Calu3 (cell line): Measurements from ENCODE around the gene RAP1GAP2. TPM values are rescaled to one million over a fixed set of nuclear protein-coding genes. Genes with fewer than 3 reads are reported as not detected.

Experiments used
- BruUV-seq: library from RNA; stranded (reverse); fragments of 400-500 nt; replicated peaks from 2 replicates; lab custom pipeline; 2021; lab: Mats Ljungman, UMichigan
- CTCF ChIA-PET: fragments of 300-600 bp; sonication (Branson Sonifier 250); formaldehyde crosslinking; loops from one replicate; lab custom pipeline; 2022; ENCODE audit warnings: antibody characterized with exemption; lab: Charles Lee
- DNase-seq: peaks from one replicate; pipeline ENCODE4 v3.0.0; 2022
- H3K27ac Mint-ChIP-seq: one replicate; pipeline ENCODE4 v1.8.0; 2022; ENCODE audit warnings: mixed read lengths; ENCODE audit not compliant: unreplicated experiment
- H3K27me3 Mint-ChIP-seq: one replicate; pipeline ENCODE4 v1.8.0; 2022; ENCODE audit warnings: mixed read lengths; ENCODE audit not compliant: unreplicated experiment
- H3K36me3 Mint-ChIP-seq: one replicate; pipeline ENCODE4 v1.8.0; 2022; ENCODE audit warnings: mild to moderate bottlenecking, moderate library complexity, mixed read lengths; ENCODE audit not compliant: insufficient read depth, unreplicated experiment
- H3K4me1 Mint-ChIP-seq: one replicate; pipeline ENCODE4 v1.8.0; 2022; ENCODE audit warnings: mild to moderate bottlenecking, low read depth, mixed read lengths; ENCODE audit not compliant: unreplicated experiment
- H3K4me3 Mint-ChIP-seq: one replicate; pipeline ENCODE4 v1.8.0; 2022; ENCODE audit warnings: mild to moderate bottlenecking, low read depth, moderate library complexity, mixed read lengths; ENCODE audit not compliant: unreplicated experiment
- H3K9me3 Mint-ChIP-seq: one replicate; pipeline ENCODE4 v1.8.0; 2022; ENCODE audit warnings: low read depth, mixed read lengths; ENCODE audit not compliant: unreplicated experiment
- intact Hi-C: fragments of 100-400 bp; cut with micrococcal nuclease; formaldehyde crosslinking; loops from one replicate; pipeline ENCODE4 v1.10.0; 2022; ENCODE audit not compliant: unreplicated experiment
- total RNA-seq: library from RNA; stranded (reverse); gene quantifications from 2 replicates; pipeline ENCODE4 v1.2.3, GENCODE V29; 2022
- TF ChIP-seq, protein P1 (sequence below): fragments of 200-600 bp; IDR thresholded peaks from one replicate; pipeline ENCODE4 v1.8.0; 2022; ENCODE audit warnings: antibody characterized with exemption; ENCODE audit not compliant: unreplicated experiment

Gene RAP1GAP2
- total RNA-seq, 1 experiment from 2014 or later, result 38.4 TPM

DNA sequence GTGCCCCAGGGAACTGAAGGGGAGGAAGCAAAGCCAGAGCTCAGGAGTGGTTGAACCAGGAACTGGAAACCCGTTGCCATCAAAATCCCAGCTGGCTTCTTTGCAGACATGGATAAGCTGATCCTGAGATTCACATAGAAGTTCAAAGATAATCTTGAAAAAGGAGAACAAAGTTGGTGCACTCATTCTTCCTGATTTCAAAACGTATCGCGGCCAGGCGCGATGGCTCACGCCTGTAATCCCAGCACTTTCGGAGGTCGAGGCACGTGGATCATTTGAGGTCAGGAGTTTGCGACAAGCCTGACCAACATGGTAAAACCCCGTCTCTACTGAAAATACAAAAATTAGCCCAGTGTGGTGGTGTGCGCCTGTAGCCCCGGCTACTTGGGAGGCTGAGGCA is 7.1 kb downstream of the RAP1GAP2 start:
- no peak for DNase-seq
- Mint-ChIP-seq H3K36me3 (no peaks in the 10 kb centered on the region), H3K27ac (no peak overlapping the region), H3K4me3 (no peak overlapping the region), H3K4me1 (no peaks in the 10 kb centered on the region), H3K27me3 (peaks cover 51% of the 10 kb centered on the region), H3K9me3 (no peaks in the 10 kb centered on the region)
- no TSS peak for BruUV-seq
- CTCF ChIA-PET, result no interaction called here
- intact Hi-C loops, result no loop called here
- TF ChIP-seq, protein P1, sequence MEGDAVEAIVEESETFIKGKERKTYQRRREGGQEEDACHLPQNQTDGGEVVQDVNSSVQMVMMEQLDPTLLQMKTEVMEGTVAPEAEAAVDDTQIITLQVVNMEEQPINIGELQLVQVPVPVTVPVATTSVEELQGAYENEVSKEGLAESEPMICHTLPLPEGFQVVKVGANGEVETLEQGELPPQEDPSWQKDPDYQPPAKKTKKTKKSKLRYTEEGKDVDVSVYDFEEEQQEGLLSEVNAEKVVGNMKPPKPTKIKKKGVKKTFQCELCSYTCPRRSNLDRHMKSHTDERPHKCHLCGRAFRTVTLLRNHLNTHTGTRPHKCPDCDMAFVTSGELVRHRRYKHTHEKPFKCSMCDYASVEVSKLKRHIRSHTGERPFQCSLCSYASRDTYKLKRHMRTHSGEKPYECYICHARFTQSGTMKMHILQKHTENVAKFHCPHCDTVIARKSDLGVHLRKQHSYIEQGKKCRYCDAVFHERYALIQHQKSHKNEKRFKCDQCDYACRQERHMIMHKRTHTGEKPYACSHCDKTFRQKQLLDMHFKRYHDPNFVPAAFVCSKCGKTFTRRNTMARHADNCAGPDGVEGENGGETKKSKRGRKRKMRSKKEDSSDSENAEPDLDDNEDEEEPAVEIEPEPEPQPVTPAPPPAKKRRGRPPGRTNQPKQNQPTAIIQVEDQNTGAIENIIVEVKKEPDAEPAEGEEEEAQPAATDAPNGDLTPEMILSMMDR, result no peak

DNA sequence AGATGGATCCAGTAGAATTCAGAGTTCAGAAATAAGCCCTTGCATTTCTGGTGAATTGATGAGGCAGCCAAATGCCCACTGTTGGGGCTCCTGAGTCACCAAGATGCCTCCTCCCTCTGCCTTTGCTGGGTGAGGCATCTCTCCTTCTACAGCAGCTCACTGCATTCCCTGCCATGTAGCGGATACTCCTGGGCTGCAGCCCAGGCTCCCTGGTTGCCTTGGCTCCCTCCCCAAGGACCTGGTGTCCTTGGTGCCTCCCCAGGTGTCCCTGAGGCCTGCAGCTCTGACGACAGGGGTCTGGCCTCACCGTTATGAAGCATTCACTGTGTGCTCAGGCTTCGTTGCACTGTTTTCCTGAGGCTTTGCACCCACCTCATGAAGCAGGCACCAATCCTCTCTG is 7.7 kb downstream of the RAP1GAP2 start:
- no peak for DNase-seq
- CTCF ChIA-PET, result interaction anchor here (0.6 kb wide), 1 partner anchor 314 kb away, joined by 4 read pairs; no protein-coding TSS in a partner anchor
- Mint-ChIP-seq H3K27ac (no peak overlapping the region), H3K9me3 (no peaks in the 10 kb centered on the region), H3K4me3 (no peak overlapping the region), H3K4me1 (no peaks in the 10 kb centered on the region), H3K27me3 (peaks cover 45% of the 10 kb centered on the region), H3K36me3 (no peaks in the 10 kb centered on the region)
- intact Hi-C loops, result no loop called here
- BruUV-seq, result no TSS peak
- TF ChIP-seq, protein P1, result no peak

DNA sequence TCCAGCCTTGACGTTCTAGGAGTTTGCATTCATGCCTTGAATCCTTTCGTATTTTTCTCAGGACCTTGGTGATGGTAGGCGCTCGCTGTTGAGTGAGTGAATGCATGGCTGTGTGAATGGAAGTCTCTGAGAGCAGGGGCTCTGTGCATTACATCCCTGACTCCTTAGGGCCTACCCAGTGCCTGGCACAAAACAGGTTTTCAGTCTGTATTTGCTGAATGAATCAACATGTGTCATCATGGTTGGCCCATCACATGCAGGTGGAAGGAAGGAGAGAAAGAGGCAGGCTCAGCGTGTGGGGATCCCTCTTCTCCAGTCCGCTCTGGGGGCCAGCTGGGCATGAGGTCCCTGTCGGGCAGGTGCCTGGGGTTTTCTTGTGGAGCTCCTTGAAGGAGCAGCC is 8.7 kb downstream of the RAP1GAP2 start:
- H3K27me3 Mint-ChIP-seq, result peaks cover 37% of the 10 kb centered on the region
- BruUV-seq, result no TSS peak
- H3K4me1 Mint-ChIP-seq, result no peaks in the 10 kb centered on the region
- CTCF ChIA-PET, result no interaction called here
- H3K36me3 Mint-ChIP-seq, result no peaks in the 10 kb centered on the region
- no peak overlapping the region for H3K4me3 Mint-ChIP-seq
- DNase-seq, result no peak
- intact Hi-C loops, result no loop called here
- no peak overlapping the region for H3K27ac Mint-ChIP-seq
- TF ChIP-seq, protein P1, result no peak
- H3K9me3 Mint-ChIP-seq, result no peaks in the 10 kb centered on the region

DNA sequence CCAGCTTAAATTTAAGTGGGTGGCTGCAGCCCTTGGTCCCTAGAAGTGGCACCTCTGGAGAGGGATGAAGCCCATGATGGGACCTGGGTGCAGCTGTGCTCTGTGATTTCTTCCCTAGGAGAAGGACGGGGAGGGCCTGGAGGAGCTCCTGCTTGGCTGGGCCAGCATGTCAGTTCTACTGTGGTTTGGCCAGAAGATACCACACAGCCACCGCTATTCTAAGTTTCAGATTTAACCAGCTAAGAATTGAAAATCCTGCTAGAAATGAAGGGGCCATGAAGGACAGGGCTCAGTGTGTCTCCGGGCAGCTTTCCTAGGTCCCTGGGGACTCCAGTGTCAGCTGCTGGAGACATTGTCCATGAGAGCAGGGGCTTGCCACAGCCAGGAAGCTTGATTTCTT is 9.7 kb downstream of the RAP1GAP2 start:
- intact Hi-C loops, result no loop called here
- H3K27me3 Mint-ChIP-seq, result peaks cover 27% of the 10 kb centered on the region
- H3K36me3 Mint-ChIP-seq, result no peaks in the 10 kb centered on the region
- H3K4me3 Mint-ChIP-seq, result no peak overlapping the region
- no peaks in the 10 kb centered on the region for H3K4me1 Mint-ChIP-seq
- DNase-seq, result no peak
- CTCF ChIA-PET, result no interaction called here
- no peaks in the 10 kb centered on the region for H3K9me3 Mint-ChIP-seq
- TF ChIP-seq, protein P1, result no peak
- no peak overlapping the region for H3K27ac Mint-ChIP-seq
- BruUV-seq, result no TSS peak
